Neural crest cell (in vitro differentiated cells): ENCODE results near the gene NUP214. TPM values are rescaled to one million over a fixed set of nuclear protein-coding genes. Genes with fewer than 3 reads are reported as not detected.
A peak's percentile ranks its signal among the peaks of the same experiment; 100 is the strongest.

ENCODE experiments used
- DNase-seq: peaks from one replicate; pipeline ENCODE4 v3.0.0; 2021; ENCODE audit warnings: low read depth, mixed read lengths, low spot score
- H3K27ac Mint-ChIP-seq: one replicate; pipeline ENCODE4 v1.8.0; 2021; ENCODE audit warnings: mild to moderate bottlenecking, mixed read lengths; ENCODE audit not compliant: unreplicated experiment
- H3K27me3 Mint-ChIP-seq: 2 replicates; pipeline ENCODE4 v1.8.0; 2021; ENCODE audit warnings: low read depth, mild to moderate bottlenecking, mixed read lengths
- H3K36me3 Mint-ChIP-seq: 2 replicates; pipeline ENCODE4 v1.8.0; 2021; ENCODE audit warnings: low read depth, mild to moderate bottlenecking, mixed read lengths
- H3K4me1 Mint-ChIP-seq: 2 replicates; pipeline ENCODE4 v1.8.0; 2021; ENCODE audit warnings: mixed read lengths
- H3K4me3 Mint-ChIP-seq: one replicate; pipeline ENCODE4 v1.8.0; 2021; ENCODE audit warnings: mild to moderate bottlenecking, mixed read lengths
- H3K9me3 Mint-ChIP-seq: 2 replicates; pipeline ENCODE4 v1.8.0; 2021; ENCODE audit warnings: mixed read lengths
- CTCF ChIP-seq: fragments of 200-600 bp; sonication (generic); conservative IDR thresholded peaks from 2 replicates; pipeline ENCODE4 v1.5.0; 2021; ENCODE audit warnings: antibody characterized with exemption, mild to moderate bottlenecking
- total RNA-seq: library from RNA; stranded (reverse); gene quantifications from 2 replicates; pipeline ENCODE4 v1.2.1, GENCODE V29; 2021

NUP214 gene
- total RNA-seq, 1 donor from 2014 or later, result 77.9 TPM

GRCh38 chr9:131257266-131258025, 132.1 kb downstream of the NUP214 start:
- no peak overlapping the region for H3K4me3 Mint-ChIP-seq
- H3K27ac Mint-ChIP-seq, result no peak overlapping the region
- DNase-seq, result no peak
- no peaks in the 10 kb centered on the region for H3K27me3 Mint-ChIP-seq
- peaks cover 12% of the 10 kb centered on the region for H3K4me1 Mint-ChIP-seq
- no peak for TF ChIP-seq CTCF
- no peaks in the 10 kb centered on the region for H3K9me3 Mint-ChIP-seq
- no peaks in the 10 kb centered on the region for H3K36me3 Mint-ChIP-seq

- Mint-ChIP-seq H3K4me3 (no peak overlapping the region), H3K36me3 (no peaks in the 10 kb centered on the region), H3K4me1 (peaks cover 16% of the 10 kb centered on the region), H3K9me3 (no peaks in the 10 kb centered on the region), H3K27me3 (no peaks in the 10 kb centered on the region), H3K27ac (no peak overlapping the region)
- no peak for TF ChIP-seq CTCF
- no peak for DNase-seq
Measured at GRCh38 chr9:131258186-131258585, 132.8 kb downstream of the NUP214 start.

- no peak for DNase-seq
- no peak for TF ChIP-seq CTCF
- no peaks in the 10 kb centered on the region for H3K36me3 Mint-ChIP-seq
- no peaks in the 10 kb centered on the region for H3K27me3 Mint-ChIP-seq
- H3K4me1 Mint-ChIP-seq, result peaks cover 14% of the 10 kb centered on the region
- no peaks in the 10 kb centered on the region for H3K9me3 Mint-ChIP-seq
- peak overlapping the region; percentile 62 for H3K27ac Mint-ChIP-seq
- no peak overlapping the region for H3K4me3 Mint-ChIP-seq
Measured at GRCh38 chr9:131258698-131259431, 133.5 kb downstream of the NUP214 start.

- peak overlapping the region; percentile 19 for H3K27ac Mint-ChIP-seq
- H3K9me3 Mint-ChIP-seq, result no peaks in the 10 kb centered on the region
- peaks cover 9% of the 10 kb centered on the region for H3K4me1 Mint-ChIP-seq
- no peak for TF ChIP-seq CTCF
- H3K4me3 Mint-ChIP-seq, result no peak overlapping the region
- H3K27me3 Mint-ChIP-seq, result no peaks in the 10 kb centered on the region
- no peaks in the 10 kb centered on the region for H3K36me3 Mint-ChIP-seq
- DNase-seq, result no peak
Measured at GRCh38 chr9:131259432-131259898, 134.1 kb downstream of the NUP214 start.

- Mint-ChIP-seq H3K27me3 (no peaks in the 10 kb centered on the region), H3K9me3 (no peaks in the 10 kb centered on the region), H3K27ac (peak overlapping the region; percentile 67), H3K36me3 (no peaks in the 10 kb centered on the region), H3K4me1 (peaks cover 9% of the 10 kb centered on the region), H3K4me3 (no peak overlapping the region)
- TF ChIP-seq CTCF, result no peak
- DNase-seq, result no peak
Measured at GRCh38 chr9:131259916-131260597, 134.7 kb downstream of the NUP214 start.
